Activated B cell treated with CpG ODN at 0.5 μM for 24 hours (primary cell): ENCODE data around the gene CACNG7. TPM values are rescaled to one million over a fixed set of nuclear protein-coding genes. Genes with fewer than 3 reads are reported as not detected.

Experiments
- ATAC-seq: fragments of 200-7000 bp; cut with Tn5 transposase; one replicate; pipeline ENCODE4 v1.10.0; 2021; ENCODE audit warnings: low read depth, mild to moderate bottlenecking, moderate library complexity
- CTCF ChIA-PET: fragments of 350-600 bp; sonication (Branson Sonifier 250); formaldehyde crosslinking; loops from one replicate; lab custom pipeline; 2021; ENCODE audit warnings: antibody characterized with exemption; lab: Charles Lee
- POLR2A ChIA-PET: fragments of 350-600 bp; sonication (Branson Sonifier 250); formaldehyde crosslinking; loops from one replicate; lab custom pipeline; 2021; ENCODE audit warnings: antibody characterized with exemption; lab: Charles Lee
- DNase-seq: peaks from one replicate; pipeline ENCODE4 v3.0.0; 2022
- H3K27ac Mint-ChIP-seq: one replicate; pipeline ENCODE4 v1.8.0; 2020; ENCODE audit warnings: mixed read lengths
- H3K27me3 Mint-ChIP-seq: one replicate; pipeline ENCODE4 v1.8.0; 2021; ENCODE audit warnings: mixed read lengths
- H3K36me3 Mint-ChIP-seq: one replicate; pipeline ENCODE4 v1.8.0; 2021; ENCODE audit warnings: low read depth, mixed read lengths
- H3K4me1 Mint-ChIP-seq: one replicate; pipeline ENCODE4 v1.8.0; 2021; ENCODE audit warnings: mixed read lengths
- H3K4me3 Mint-ChIP-seq: one replicate; pipeline ENCODE4 v1.8.0; 2020; ENCODE audit warnings: mild to moderate bottlenecking, mixed read lengths
- H3K9me3 Mint-ChIP-seq: one replicate; pipeline ENCODE4 v1.8.0; 2020; ENCODE audit warnings: mixed read lengths
- intact Hi-C: fragments of 100-400 bp; cut with micrococcal nuclease; formaldehyde crosslinking; loops from one replicate; pipeline ENCODE4 v1.15.1; 2024
- total RNA-seq: library from RNA; stranded (reverse); gene quantifications from 2 replicates; pipeline ENCODE4 v1.2.3, GENCODE V29; 2022
- TF ChIP-seq, protein P1 (sequence below): fragments of 200-600 bp; IDR thresholded peaks from one replicate; pipeline ENCODE4 v1.8.0; 2022; ENCODE audit warnings: antibody characterized with exemption, mild to moderate bottlenecking

The CACNG7 gene
- total RNA-seq, 1 donor from 2014 or later: not detected

DNA sequence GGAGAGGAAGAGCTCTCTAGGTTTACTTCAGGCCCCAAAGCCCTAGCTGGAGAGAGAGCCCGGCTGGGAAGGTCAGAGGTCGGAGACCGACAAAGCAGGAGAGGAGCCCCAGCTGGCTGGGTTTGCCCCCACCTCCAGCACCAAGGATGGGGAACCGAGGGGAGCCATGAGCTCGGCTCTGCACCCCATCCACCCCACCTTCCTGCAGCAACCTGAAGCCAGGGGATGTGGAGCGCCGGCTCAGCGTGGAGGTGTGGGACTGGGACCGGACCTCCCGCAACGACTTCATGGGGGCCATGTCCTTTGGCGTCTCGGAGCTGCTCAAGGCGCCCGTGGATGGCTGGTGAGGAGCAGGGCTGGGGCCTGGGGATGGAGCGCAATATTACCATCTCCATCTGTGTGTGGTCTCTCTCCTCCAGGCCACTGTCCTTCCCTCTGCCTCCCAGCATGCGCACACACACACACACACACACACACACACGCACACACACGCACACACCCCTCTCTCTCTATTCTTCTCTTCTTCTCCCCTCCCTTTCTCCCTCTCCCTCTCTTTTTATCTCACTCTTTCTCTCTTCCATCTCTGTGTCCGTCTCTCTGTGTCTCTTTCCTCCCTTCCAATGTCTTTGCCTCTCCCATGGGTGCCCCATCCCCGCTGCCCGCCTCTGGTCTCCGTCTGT lies 16.6 kb upstream of the CACNG7 start:
- Mint-ChIP-seq H3K27ac (no peak overlapping the region), H3K27me3 (peaks cover 37% of the 10 kb centered on the region), H3K9me3 (no peaks in the 10 kb centered on the region), H3K4me1 (no peaks in the 10 kb centered on the region), H3K36me3 (no peaks in the 10 kb centered on the region), H3K4me3 (no peak overlapping the region)
- intact Hi-C loops: no loop called here
- DNase-seq (no peak), ATAC-seq (no peak)
- POLR2A ChIA-PET: no interaction called here
- CTCF ChIA-PET: no interaction called here
- TF ChIP-seq, protein P1, sequence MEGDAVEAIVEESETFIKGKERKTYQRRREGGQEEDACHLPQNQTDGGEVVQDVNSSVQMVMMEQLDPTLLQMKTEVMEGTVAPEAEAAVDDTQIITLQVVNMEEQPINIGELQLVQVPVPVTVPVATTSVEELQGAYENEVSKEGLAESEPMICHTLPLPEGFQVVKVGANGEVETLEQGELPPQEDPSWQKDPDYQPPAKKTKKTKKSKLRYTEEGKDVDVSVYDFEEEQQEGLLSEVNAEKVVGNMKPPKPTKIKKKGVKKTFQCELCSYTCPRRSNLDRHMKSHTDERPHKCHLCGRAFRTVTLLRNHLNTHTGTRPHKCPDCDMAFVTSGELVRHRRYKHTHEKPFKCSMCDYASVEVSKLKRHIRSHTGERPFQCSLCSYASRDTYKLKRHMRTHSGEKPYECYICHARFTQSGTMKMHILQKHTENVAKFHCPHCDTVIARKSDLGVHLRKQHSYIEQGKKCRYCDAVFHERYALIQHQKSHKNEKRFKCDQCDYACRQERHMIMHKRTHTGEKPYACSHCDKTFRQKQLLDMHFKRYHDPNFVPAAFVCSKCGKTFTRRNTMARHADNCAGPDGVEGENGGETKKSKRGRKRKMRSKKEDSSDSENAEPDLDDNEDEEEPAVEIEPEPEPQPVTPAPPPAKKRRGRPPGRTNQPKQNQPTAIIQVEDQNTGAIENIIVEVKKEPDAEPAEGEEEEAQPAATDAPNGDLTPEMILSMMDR: no peak

DNA sequence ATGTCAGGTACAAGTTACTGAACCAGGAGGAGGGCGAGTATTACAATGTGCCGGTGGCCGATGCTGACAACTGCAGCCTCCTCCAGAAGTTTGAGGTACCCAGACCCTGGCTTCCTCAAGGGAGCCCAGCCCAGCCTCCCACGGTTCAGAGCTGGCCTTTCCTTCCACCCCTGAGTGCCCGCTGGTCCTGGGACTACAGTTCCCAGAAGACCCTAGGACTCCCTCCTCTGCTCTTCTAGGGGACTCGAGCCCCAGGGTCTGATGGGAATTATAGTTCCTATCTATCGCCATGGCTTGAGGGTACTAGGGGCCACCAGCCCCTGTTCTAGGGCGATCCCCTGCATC lies 16.1 kb upstream of the CACNG7 start:
- Mint-ChIP-seq H3K4me1 (no peaks in the 10 kb centered on the region), H3K9me3 (no peaks in the 10 kb centered on the region), H3K36me3 (no peaks in the 10 kb centered on the region), H3K27ac (no peak overlapping the region), H3K4me3 (no peak overlapping the region), H3K27me3 (peaks cover 42% of the 10 kb centered on the region)
- no peak for DNase-seq
- ChIA-PET POLR2A (no interaction called here), CTCF (no interaction called here)
- no peak for ATAC-seq
- intact Hi-C loops: no loop called here
- TF ChIP-seq, protein P1: no peak

DNA sequence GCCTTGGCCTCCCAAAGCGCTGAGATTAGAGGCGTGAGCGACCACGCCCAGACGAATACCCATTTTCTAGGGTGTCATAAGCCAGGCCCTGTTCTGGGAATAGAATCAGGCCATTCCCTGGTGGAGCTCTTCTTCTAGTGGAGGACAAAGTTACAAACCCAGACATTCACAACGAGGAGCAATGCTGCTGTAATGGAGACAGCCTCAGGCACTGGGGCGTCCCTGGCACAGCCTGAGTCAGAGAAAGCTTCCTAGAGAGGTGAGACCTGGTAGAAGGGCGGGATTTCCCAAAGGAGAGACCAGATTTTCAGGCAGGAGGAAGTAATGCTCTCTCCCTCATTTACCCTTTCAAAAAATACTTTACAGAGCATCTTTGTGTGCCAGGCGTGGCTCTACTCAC lies 14.4 kb upstream of the CACNG7 start:
- Mint-ChIP-seq H3K27me3 (peaks cover 53% of the 10 kb centered on the region), H3K36me3 (no peaks in the 10 kb centered on the region), H3K4me3 (no peak overlapping the region), H3K27ac (no peak overlapping the region), H3K9me3 (no peaks in the 10 kb centered on the region), H3K4me1 (peaks cover 2% of the 10 kb centered on the region)
- ChIA-PET CTCF (no interaction called here), POLR2A (no interaction called here)
- TF ChIP-seq, protein P1: no peak
- ATAC-seq (no peak), DNase-seq (no peak)
- intact Hi-C loops: no loop called here

DNA sequence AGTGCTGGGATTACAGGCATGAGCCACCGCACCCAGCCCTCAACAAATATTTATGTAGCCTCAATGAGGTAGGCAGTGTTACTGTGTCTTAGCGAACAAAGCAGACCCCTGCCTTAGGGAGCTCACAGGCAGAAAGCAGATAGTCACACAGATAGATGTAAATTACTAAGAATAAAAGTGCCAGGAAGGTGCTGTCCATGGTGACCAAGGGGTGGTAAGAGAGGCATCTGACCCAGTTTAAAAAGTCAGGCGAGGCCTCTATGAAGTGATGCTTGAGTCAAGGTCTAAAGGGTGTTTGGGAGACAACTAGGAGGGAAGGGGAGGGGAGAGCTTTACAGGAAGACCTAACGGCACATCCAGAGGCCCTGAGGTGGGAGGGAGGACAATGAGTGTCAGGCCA lies 12.4 kb upstream of the CACNG7 start:
- Mint-ChIP-seq H3K4me3 (no peak overlapping the region), H3K27ac (no peak overlapping the region), H3K27me3 (peaks cover 57% of the 10 kb centered on the region), H3K9me3 (no peaks in the 10 kb centered on the region), H3K4me1 (peaks cover 2% of the 10 kb centered on the region), H3K36me3 (no peaks in the 10 kb centered on the region)
- ATAC-seq (no peak), DNase-seq (no peak)
- intact Hi-C loops: no loop called here
- CTCF ChIA-PET: no interaction called here
- POLR2A ChIA-PET: no interaction called here
- TF ChIP-seq, protein P1: no peak

DNA sequence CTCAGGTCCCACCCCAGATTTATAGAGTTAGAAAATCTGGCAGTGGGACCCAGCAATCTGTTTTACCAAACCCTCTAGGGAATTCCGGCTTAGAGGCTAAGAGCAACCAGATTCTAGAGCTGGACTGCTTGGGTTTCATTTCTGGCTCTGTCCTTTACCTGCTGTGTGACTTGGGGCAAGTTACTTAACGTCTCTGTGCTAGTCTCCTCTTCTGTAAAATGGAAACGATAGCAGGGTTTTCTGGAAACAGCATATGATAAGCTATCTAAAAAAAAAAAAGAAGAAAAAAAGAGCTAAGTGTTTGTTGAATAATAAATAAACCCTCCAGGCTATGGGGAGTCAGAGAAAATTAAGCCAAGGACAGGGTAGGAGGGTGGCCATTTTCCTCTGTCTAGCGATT lies 11.6 kb upstream of the CACNG7 start:
- TF ChIP-seq, protein P1: no peak
- Mint-ChIP-seq H3K9me3 (no peaks in the 10 kb centered on the region), H3K27me3 (peaks cover 54% of the 10 kb centered on the region), H3K27ac (no peak overlapping the region), H3K4me3 (no peak overlapping the region), H3K4me1 (peaks cover 2% of the 10 kb centered on the region), H3K36me3 (no peaks in the 10 kb centered on the region)
- ChIA-PET POLR2A (no interaction called here), CTCF (no interaction called here)
- intact Hi-C loops: no loop called here
- ATAC-seq (no peak), DNase-seq (no peak)
